Amygdala (tissue), 56 donors: ENCODE measurements around the gene ZNF519.
A peak's percentile ranks its signal among the peaks of the same experiment; 100 is the strongest.
"Not testable (repeated sequence)": the region's sequence is repeated elsewhere in the genome, so short reads cannot be mapped to it uniquely, and the experiment has no call there.

Source experiments
- DNase-seq, 56 donors: peaks; one replicate each; lab custom pipeline; 2025; lab: John Stamatoyannopoulos, UW

Gene ZNF519

GRCh38 chr18:14132271-14132700 is at the start of gene ZNF519:
Gene ZNF519 (minus strand): TSS chr18:14132435. CDS start chr18:14132277, 158 bp downstream.
- DNase-seq: peak; percentile 16 to 98 (median 90)

DNA sequence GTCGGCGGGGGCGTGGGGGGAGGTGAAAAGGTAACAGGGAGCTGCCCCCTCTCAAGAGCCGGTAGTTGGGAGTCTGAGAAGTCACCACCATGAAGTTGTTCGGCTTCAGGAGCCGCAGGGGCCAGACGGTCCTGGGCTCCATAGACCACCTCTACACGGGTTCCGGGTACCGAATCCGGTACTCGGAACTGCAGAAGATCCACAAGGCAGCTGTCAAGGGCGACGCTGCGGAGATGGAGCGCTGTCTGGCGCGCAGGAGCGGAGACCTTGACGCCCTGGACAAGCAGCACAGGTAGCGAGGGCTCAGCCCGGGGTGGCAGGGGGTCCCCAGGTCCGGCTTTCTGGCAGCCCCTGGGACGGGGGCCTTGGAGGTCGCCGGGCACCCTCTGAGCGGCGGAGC is 47.1 kb upstream of the ZNF519 start:
- peak in 1 of 56 donors; percentile 30 for DNase-seq

- DNase-seq: peak in 41 of 56 donors; percentile 7 to 69 (median 39)
Observed at GRCh38 chr18:14178321-14179196, 46.3 kb upstream of the ZNF519 start.

- not testable (repeated sequence) for DNase-seq
Observed at GRCh38 chr18:14177540-14178320, 45.5 kb upstream of the ZNF519 start.

- DNase-seq: not testable (repeated sequence)
Observed at GRCh38 chr18:14175404-14175803, 43.2 kb upstream of the ZNF519 start.

- DNase-seq: no peak
Observed at GRCh38 chr18:14174706-14175085, 42.5 kb upstream of the ZNF519 start.

DNA sequence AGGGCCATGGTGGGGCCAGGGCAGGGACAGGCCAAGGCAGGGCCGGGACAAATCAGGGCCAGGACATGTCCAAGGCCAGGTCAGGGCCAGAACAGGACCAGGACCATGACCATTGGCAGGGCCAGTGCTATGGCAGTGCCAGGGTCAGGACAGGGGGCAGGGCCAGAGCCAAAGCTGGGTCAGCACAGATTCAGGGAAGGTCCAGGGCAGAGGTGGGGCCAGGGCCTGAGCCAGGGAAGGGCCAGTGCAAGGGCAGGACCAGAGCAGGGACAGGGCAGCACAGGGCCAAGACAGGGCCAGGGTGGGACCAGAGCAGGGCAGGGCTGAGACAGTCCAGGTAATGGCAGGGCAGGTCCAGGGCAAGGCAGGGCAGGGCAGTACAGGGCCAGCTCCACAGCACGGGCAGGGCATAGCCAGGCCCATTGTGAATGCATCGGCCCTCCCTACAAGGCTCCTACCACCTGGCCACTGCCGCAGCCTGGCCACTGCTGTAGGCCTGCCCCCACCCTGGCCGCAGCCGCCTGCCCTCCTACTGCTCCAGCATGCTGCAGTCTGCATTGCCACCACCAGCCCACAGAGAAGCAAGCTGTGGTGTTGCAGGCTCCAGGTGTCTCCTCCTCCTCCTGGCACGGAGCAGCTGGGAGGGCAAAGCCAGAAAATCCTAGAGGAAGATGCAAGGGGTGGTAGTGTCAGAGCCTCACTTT is 41.9 kb upstream of the ZNF519 start:
- DNase-seq: not testable (repeated sequence)

DNA sequence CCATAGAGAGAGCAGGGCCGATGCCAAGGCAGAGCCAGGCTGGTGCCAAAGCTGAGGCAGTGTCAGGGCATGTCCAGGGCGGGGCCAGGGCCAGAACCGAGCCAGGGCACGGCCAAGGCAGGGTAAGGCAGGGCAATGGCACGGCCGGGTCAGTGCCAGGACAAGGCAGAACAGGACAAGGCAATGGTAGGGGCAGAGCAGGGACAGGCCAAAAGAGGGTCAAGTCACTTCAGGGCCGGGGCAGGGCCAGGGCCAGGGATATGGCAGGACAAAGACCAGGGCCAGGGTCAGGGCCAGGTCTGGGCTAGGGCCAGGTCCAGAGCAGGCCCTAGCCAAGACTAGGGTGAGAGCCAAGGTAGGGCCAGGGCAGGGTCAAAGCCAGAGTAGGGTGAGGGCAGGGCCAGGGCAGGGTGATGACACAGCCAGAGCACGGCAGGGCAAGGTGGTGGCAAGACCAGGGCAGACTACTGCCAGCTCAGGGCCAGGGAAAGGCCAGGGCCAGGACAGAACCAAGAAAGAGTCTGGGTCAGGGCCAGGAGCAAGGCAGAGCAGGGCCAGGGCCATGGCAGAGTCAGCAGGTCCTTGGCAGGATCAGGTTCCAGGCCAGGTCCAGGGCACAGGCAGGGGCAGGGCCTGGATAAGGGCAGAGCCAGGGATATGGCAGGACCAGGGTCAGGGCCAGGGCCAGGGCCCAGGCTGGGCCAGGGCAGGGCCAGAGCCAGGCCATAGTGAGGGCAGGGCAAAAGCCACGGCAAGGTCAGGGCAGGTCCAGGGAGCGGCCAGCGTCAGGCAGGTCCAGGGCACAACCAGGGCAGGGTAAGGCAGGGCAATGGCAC is 41.1 kb upstream of the ZNF519 start:
- DNase-seq: not testable (repeated sequence)

DNA sequence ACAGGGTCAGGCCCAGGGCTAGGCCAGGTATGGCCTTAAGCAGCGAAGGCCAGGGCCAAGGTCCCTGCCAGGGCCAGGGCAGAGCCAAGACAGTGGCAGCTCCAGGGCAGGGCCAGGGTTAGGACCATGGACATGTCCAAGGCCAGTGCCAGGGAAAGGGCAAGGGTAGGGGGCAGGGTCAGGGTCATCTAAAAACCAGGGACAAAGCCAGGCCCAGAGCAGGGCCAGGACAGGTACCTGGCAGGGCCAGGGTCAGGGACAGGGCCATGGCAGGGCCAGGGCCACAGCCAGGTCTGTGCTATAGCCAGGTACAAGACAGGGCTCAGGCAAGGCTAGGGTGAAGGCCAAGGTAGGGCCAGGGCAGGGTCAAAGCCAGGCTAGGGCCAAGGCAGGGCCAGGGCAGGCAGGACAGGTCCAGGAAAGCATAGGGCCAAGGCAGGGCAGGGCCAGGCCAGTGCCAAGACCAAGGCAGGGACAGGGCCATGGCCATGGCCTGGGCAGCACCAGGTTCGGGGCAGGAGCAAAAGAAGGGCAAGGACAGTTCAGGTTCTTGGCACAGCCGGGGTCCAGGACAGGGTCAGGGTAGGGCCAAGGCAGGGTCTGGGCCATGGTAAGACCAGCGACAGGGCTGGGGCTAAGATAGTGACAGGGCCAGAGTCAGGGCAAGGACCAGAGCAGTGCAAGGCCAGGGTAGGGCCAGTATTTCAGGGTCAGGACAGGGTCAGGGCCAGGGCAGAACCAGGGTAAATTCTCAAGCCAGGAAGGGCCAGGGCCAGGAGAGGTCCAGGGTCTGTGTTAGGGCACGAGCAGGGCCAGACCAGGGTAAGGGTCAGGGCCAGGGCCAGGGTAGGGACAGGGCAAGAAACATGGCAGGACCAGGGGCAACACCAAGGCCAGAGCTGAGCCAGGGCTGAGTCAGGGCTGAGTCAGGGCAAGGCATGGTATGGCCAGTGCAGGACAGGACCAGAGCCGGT is 40.2 kb upstream of the ZNF519 start:
- DNase-seq: not testable (repeated sequence)

DNA sequence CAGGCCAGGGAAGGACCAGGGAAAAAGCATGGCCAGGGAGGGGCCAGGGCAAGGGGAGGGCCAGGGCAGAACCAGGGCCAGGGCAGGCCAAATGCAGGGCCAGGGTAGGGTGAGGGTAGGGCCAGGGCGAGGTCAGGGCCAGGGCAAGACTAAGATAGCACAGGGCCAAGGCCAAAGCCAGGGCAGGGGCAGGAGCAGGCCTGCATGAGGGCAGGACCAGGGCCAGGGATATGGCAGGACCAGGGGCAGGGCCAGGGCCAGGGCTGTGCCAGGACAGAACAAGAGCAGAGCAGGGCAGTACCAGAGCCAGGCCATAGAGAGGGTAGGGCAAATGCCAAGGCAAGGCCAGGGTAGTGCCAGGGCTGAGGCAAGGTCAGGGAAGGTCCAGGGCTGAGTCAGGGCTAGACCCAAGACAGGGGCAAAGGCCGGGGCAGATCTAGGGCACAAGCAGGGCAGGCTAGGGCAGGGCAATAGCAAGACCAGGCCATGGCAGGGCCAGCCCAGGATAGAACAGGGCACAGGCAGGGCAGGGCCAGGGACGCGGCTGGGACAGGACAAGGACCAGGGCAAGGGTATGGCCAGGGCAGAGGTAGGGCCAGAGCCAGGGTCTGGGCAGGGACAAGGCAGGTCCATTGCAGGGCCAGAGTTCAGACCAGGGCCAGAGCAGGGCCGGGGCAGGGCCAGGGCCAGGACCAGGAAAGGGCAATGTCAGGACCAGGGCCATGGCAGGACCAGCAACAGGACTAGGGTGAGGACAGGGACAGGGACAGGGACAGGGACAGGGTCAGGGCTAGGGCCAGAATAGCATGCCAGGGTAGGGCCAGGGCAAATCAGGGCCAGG is 39.3 kb upstream of the ZNF519 start:
- DNase-seq: not testable (repeated sequence)

DNA sequence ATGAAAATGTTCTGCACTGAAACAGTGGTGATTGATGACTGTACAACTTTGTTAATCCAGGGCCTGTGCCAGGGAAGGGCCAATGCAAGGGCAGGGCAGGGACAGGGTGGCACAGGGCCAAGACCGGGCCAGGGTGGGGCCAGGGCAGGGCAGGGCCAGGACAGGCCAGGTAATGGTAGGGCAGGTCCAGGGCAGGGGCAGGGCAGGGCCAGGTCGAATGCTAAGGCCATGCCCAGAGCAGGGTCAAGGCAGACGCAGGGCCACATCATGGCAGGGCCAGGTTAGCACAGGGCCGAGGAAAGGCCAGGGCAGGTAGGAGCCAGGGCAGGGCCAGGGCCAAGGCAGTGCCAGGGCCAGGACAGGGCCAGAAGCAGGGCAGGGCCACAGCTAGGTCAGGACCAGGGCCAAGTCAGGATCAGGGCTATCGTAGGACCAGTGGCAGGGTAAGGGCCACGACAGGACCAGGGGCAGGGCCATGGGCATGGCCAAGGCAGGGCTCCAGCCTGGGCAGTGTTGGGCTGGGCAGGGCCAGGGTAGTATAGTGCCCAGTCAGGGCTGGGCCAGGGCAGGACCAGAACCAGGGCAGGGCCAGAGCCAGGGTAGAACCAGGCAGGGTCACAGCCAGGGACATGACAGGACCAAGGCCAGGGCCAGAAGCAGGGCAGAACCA is 38.3 kb upstream of the ZNF519 start:
- DNase-seq: not testable (repeated sequence)

- not testable (repeated sequence) for DNase-seq
Observed at GRCh38 chr18:14162915-14163314, 30.7 kb upstream of the ZNF519 start.

- DNase-seq: not testable (repeated sequence)
Observed at GRCh38 chr18:14151564-14152113, 19.4 kb upstream of the ZNF519 start.

- DNase-seq: not testable (repeated sequence)
Observed at GRCh38 chr18:14150766-14151165, 18.5 kb upstream of the ZNF519 start.

GRCh38 chr18:14149916-14150420 is 17.7 kb upstream of the ZNF519 start:
- not testable (repeated sequence) for DNase-seq

DNA sequence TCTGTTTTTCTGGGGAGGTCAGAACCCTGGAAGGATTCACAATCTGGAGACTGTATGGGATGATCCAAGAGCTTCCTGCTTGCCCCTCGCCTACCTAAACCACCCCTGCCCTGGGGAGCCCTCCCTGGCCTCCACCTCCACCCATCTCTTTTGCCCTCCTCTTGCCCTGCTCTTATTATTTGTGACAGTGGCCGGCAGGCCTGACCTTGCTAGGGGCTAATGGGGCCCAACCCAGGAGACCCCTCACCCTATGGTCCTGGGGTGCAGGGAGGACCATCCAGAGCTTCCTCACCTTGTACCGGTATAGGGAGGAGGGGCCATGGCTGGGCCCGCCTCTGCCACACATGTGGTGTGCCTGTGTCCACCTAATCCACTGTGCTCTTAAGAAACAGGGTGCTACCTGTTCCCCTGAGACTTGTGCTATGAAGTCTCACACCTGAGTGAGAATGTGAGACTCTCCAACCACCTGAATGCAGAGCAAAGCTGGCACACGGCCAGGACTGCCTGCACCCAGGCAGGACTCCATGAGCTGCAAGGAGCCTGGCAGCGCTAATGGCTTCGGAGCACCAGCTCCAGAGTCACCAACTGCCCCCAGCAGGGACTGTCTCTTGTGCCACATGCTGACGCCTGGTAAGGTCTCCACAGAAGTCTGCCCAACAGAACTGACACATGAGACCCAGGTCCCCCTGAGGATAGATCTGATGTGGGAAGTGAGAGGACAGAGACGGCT is 17.1 kb upstream of the ZNF519 start:
- not testable (repeated sequence) for DNase-seq
